ENCODE data around the gene APOC4.

Gene APOC4

GRCh38 chr19:44974857-44975256, 32.8 kb downstream of the APOC4 start:
- DNase-seq (ENCODE audit: low read depth): no peak
- no peak for TF ChIP-seq CTCF (IDR thresholded peaks at IDR 0.05; ENCODE audit: low read depth, low read length, missing control alignments)
- no peak overlapping the region for H3K4me3 ChIP-seq (ENCODE audit: low read depth, low read length)

- TF ChIP-seq CTCF (IDR thresholded peaks at IDR 0.05; ENCODE audit: low read depth, low read length, missing control alignments): no peak
- no peak for DNase-seq (ENCODE audit: low read depth)
- H3K4me3 ChIP-seq (ENCODE audit: low read depth, low read length): no peak overlapping the region
Observed at GRCh38 chr19:44975444-44975843, 33.4 kb downstream of the APOC4 start.

GRCh38 chr19:44984005-44984404, 42.0 kb downstream of the APOC4 start:
- no peak overlapping the region for H3K4me3 ChIP-seq (ENCODE audit: low read depth, low read length)
- DNase-seq (ENCODE audit: low read depth): no peak
- no peak for TF ChIP-seq CTCF (IDR thresholded peaks at IDR 0.05; ENCODE audit: low read depth, low read length, missing control alignments)

- no peak for TF ChIP-seq CTCF (IDR thresholded peaks at IDR 0.05; ENCODE audit: low read depth, low read length, missing control alignments)
- H3K4me3 ChIP-seq (ENCODE audit: low read depth, low read length): no peak overlapping the region
- no peak for DNase-seq (ENCODE audit: low read depth)
Observed at GRCh38 chr19:44985445-44985844, 43.4 kb downstream of the APOC4 start.

GRCh38 chr19:44986389-44986788, 44.4 kb downstream of the APOC4 start:
- H3K4me3 ChIP-seq (ENCODE audit: low read depth, low read length): no peak overlapping the region
- no peak for DNase-seq (ENCODE audit: low read depth)
- no peak for TF ChIP-seq CTCF (IDR thresholded peaks at IDR 0.05; ENCODE audit: low read depth, low read length, missing control alignments)

GRCh38 chr19:44987148-44987675, 45.2 kb downstream of the APOC4 start:
- no peak for DNase-seq (ENCODE audit: low read depth)
- no peak overlapping the region for H3K4me3 ChIP-seq (ENCODE audit: low read depth, low read length)
- TF ChIP-seq CTCF (IDR thresholded peaks at IDR 0.05; ENCODE audit: low read depth, low read length, missing control alignments): no peak

- no peak for TF ChIP-seq CTCF (IDR thresholded peaks at IDR 0.05; ENCODE audit: low read depth, low read length, missing control alignments)
- H3K4me3 ChIP-seq (ENCODE audit: low read depth, low read length): no peak overlapping the region
- DNase-seq (ENCODE audit: low read depth): no peak
Observed at GRCh38 chr19:44988273-44988672, 46.2 kb downstream of the APOC4 start.

All from GM12864 (cell line).